DMS53 (cell line): ENCODE results near the gene ITLN2.
"Not testable (repeated sequence)": the region's sequence is repeated elsewhere in the genome, so short reads cannot be mapped to it uniquely, and the experiment has no call there.

ENCODE experiments used
- DNase-seq: peaks from one replicate; lab custom pipeline; 2025; lab: John Stamatoyannopoulos, UW

Gene ITLN2

DNA sequence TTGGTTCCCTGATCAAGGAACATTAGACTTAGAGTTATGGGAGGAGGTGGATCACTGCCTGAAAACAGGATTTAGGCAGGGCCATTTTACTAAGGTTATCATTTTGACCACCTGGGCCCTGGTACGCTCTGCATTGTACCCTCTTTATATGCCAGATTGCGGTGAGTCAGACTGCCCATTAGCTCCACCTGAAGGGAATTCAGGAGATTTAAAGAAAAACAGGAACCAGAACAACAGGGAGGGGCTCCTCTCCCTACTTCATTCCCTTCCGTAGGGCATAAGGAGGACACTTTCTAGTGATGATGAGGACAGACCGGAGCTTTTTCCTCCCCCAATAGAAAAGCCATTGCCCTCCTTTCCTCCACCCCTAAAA is 49.0 kb downstream of the ITLN2 start:
- DNase-seq = no peak

DNA sequence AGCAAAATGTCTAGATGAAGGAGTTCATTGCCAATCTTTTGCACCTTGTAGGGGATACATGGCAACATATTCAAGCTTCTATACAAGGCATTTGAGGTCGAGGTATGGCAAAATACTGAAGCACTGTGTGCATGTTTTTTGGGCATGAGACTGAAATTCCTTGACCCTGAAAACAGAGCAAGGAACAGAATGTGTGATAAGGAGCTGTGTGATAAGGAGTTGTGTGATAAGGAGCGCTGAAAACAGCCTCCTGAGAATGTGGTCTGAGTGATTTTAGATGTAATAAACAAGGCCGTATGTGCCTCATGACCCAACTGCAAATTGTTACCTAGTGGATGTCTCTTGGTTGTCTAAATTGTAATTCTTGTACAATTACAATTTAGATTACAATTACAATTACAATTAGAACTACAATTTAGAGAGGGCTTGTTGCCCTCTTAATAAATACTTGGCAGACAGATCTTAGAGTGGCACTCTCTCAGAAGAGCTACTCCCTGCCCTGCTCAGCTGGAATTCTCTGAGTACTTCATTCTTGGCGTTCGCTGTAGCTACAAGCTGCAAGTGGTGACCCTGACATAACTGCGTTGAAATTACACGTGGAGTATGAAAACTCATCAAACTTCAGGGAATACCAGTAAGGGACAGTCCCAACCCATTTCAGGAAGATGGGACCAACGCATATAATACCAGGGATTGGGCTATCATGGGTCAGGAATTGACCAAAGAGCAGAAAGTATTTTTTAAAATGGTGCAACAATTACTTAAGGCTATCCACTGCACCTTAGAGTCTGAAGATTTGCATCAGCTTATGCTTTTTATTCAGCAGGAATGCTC is 49.6 kb downstream of the ITLN2 start:
- DNase-seq = no peak

DNA sequence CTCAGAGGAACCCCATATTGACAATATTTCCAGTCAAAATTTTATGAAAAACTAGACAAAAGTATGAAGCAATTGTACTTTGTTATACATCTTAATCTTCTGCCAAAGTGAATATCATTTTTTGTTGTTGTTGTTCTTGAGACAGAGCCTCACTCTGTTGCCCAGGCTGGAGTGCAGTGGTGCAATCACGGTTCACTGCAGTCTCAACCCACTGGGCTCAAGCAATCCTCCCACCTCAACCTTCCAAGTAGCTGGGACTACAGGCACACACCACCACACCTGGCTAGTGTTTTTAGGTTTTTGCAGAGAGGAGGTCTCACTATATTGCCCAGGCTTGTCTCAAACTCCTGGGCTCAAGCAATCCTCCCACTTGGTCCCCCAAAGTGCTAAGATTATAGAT is 52.4 kb downstream of the ITLN2 start:
- not testable (repeated sequence) for DNase-seq

DNA sequence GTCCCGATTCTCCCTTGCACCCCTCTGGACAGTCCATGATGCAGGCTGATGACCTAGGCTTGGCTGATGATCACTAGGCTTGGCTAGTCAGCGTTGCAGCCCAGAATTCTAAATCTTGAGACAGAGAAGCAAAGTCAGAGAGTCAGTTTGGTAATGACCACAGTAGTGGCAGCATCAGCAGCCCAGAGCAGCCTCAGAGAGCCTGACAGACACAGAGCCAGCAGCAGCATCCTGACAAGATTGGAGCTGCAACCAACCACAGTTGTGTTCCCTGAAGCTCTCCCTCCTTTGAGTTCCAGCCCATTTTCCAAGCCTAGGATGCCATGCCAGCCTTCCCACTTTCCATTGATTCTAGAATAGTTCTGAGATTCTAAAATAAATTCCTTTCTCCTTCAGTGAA is 52.8 kb downstream of the ITLN2 start:
- no peak for DNase-seq

DNA sequence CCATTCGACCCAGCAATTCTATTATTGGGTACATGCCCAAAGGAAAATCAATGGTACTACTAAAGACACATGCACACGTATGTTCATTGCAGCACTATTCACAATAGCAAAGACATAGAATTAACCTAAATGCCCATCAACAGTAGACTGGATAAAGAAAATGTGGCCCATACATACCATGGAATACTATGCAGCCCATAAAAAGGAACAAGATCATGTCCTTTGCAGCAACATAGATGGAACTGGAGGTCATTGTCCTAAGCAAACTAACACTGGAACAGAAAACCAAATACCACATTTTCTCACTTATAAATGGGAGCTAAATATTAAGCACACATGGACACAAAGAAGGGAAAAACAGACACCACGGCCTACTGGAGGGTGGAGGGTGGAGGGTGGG is 53.9 kb downstream of the ITLN2 start:
- DNase-seq = not testable (repeated sequence)
